ENCODE results near the gene NHSL2. TPM values are rescaled to one million over a fixed set of nuclear protein-coding genes. Genes with fewer than 3 reads are reported as not detected.

Gene NHSL2
- total RNA-seq, 2 donors from 2014 or later = 5.5 to 9.3 TPM

DNA sequence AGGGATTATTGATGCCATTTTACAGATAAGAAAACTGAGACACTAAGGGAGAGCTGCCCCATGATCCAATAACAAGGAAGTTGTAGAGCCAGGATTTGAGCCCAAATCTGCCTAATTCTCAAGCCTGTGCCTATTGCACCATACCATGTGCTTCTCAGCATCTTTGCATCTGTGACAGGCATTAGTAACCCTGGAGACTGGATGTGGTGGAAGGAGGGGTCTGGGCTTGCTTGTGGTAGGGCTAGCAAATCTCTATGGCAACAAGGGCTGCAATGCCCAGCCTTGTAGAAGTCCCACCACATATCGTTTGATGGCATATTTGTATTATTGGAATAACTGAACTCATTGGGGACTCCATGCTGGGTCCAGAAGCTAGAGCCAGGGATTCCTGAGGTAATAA lies 163.0 kb downstream of the NHSL2 start:
- no peaks in the 10 kb centered on the region for H3K27me3 ChIP-seq
- DNase-seq (ENCODE audit: low spot score) = no peak

DNA sequence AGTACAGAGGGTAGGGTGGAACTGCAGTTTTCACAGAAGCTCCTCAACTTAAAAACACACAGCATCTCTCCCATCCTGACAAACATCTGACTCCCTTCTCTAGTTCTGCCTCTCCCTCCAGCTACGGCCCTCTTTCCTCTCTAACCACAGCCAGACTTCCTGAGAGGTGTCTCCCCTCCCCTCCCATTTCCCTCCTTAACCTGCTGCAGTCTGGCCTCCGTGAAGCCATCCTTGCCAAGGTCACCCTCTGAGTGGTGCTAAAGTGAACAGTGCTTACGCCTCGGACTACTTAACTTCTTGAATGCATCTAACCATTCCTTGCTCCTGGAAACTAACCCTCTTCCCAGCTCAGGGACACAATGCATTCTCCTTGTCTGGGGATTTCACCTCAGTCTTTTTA lies 167.8 kb downstream of the NHSL2 start:
- Histone ChIP-seq H3K27me3 (no peaks in the 10 kb centered on the region), H3K27ac (no peak overlapping the region), H3K9me3 (no peaks in the 10 kb centered on the region), H3K4me3 (no peak overlapping the region), H3K36me3 (no peaks in the 10 kb centered on the region), H3K4me1 (no peaks in the 10 kb centered on the region)
- TF ChIP-seq, protein P1, sequence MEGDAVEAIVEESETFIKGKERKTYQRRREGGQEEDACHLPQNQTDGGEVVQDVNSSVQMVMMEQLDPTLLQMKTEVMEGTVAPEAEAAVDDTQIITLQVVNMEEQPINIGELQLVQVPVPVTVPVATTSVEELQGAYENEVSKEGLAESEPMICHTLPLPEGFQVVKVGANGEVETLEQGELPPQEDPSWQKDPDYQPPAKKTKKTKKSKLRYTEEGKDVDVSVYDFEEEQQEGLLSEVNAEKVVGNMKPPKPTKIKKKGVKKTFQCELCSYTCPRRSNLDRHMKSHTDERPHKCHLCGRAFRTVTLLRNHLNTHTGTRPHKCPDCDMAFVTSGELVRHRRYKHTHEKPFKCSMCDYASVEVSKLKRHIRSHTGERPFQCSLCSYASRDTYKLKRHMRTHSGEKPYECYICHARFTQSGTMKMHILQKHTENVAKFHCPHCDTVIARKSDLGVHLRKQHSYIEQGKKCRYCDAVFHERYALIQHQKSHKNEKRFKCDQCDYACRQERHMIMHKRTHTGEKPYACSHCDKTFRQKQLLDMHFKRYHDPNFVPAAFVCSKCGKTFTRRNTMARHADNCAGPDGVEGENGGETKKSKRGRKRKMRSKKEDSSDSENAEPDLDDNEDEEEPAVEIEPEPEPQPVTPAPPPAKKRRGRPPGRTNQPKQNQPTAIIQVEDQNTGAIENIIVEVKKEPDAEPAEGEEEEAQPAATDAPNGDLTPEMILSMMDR (IDR thresholded peaks at IDR 0.05) = no peak
- DNase-seq (ENCODE audit: low spot score) = no peak

More for the DNA sequence above, 163.0 kb downstream of the NHSL2 start:
- Histone ChIP-seq H3K27ac (no peak overlapping the region), H3K9me3 (no peaks in the 10 kb centered on the region), H3K4me3 (no peak overlapping the region), H3K4me1 (peaks cover 0 to 8% of the 10 kb centered on the region in 2 donors), H3K36me3 (no peaks in the 10 kb centered on the region)
- TF ChIP-seq, protein P1 (IDR thresholded peaks at IDR 0.05) = no peak

DNA sequence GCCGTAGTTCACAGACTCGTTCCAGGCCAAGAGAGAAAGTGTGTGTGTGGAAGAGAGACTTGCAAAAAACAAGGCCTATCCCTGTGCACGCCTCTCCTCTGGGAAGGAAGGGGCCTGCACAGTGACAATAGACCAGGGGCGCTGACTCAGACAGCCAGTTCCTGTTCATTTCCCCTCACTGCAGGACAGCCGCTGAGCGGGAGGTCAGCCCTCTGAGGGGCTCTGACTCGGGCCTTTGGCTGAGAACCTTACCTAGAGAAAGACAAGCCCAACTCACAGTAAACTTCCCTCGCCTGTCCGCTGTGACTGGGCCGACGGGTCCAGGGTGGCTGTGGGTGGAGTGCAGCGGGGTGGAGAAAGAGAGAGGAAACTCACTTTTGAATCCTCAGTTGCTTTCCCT lies 169.0 kb downstream of the NHSL2 start:
- H3K4me1 ChIP-seq = no peaks in the 10 kb centered on the region
- peak; percentile 63 for DNase-seq (ENCODE audit: low spot score)
- TF ChIP-seq, protein P1 (IDR thresholded peaks at IDR 0.05) = no peak

DNA sequence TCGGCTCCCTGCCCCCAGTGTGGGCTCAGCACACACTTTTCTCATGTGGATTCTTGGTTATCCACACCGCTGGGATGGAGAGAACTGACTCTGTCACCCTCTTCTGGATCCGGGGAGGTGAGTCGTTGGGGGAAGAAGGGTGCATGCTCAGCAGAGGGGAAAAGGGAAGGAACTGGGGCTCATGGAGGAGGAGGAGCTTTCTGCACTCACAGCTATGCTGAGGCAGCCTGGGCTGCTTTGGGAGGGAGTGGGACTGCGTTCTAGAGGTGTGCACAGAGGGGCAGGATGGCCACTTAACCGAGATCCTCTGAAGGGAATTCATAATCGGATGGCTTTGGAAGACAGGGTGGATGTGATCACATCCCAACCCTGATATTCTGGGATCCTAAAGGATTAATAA lies 169.5 kb downstream of the NHSL2 start:
- peak overlapping the region in 1 of 2 donors; percentile 23 for H3K4me3 ChIP-seq
- TF ChIP-seq, protein P1 (IDR thresholded peaks at IDR 0.05) = no peak
- H3K36me3 ChIP-seq = no peaks in the 10 kb centered on the region
- H3K27me3 ChIP-seq = no peaks in the 10 kb centered on the region
- no peaks in the 10 kb centered on the region for H3K4me1 ChIP-seq
- H3K9me3 ChIP-seq = no peaks in the 10 kb centered on the region
- H3K27ac ChIP-seq = peak overlapping the region in 1 of 2 donors; percentile 27
- no peak for DNase-seq (ENCODE audit: low spot score)

More for the DNA sequence above, 169.0 kb downstream of the NHSL2 start:
- Histone ChIP-seq H3K9me3 (no peaks in the 10 kb centered on the region), H3K27me3 (no peaks in the 10 kb centered on the region), H3K36me3 (no peaks in the 10 kb centered on the region), H3K4me3 (peak overlapping the region in 1 of 2 donors; percentile 23), H3K27ac (peak overlapping the region in 1 of 2 donors; percentile 27)

DNA sequence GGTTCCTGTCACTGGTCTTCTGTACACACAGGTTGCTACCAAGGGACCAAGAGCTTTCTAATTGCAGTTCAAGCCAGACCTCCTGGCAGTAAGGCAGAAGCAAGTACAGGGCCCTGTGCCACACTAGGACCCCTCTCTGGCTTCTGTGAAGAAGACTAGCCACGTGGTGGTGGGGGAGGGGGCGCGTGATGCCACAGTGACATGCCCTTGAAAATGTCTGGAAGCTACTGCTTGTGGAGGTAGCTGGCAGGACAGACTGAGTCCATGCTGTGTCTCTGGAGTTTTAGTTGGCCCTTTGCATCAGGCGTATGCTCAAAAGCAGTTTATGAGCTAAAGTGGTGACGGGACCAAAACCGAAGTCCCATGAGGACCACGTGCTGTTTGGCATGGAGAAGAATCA lies 170.2 kb downstream of the NHSL2 start:
- Histone ChIP-seq H3K27me3 (no peaks in the 10 kb centered on the region), H3K4me1 (no peaks in the 10 kb centered on the region), H3K9me3 (no peaks in the 10 kb centered on the region), H3K4me3 (peak overlapping the region; percentile 17 to 23), H3K27ac (no peak overlapping the region), H3K36me3 (no peaks in the 10 kb centered on the region)
- no peak for DNase-seq (ENCODE audit: low spot score)
- TF ChIP-seq, protein P1 (IDR thresholded peaks at IDR 0.05) = no peak
